H1 (cell line): Measurements from ENCODE around the gene GRK6. TPM values are rescaled to one million over a fixed set of nuclear protein-coding genes. Genes with fewer than 3 reads are reported as not detected.

ENCODE experiments used
- CHD7 ChIP-seq: fragments of 300-600 bp; sonication (generic); IDR thresholded peaks from 2 replicates; pipeline ENCODE4 v1.7.1; 2012; ENCODE audit warnings: low read length, moderate library complexity, mild to moderate bottlenecking, inconsistent platforms; ENCODE audit not compliant: insufficient replicate concordance
- HDAC2 ChIP-seq, 2 experiments: fragments of 300-600 bp in 1 of 2; sonication (generic) in 1 of 2; IDR thresholded peaks; 2 replicates each; pipeline ENCODE4 v1.6.1; 2011 to 2012; ENCODE audit warnings: low read depth in 2 of 2, low read length in 2 of 2, mild to moderate bottlenecking in 2 of 2, moderate library complexity in 2 of 2, borderline replicate concordance in 1 of 2, inconsistent platforms in 1 of 2
- KDM4A ChIP-seq: IDR thresholded peaks from one replicate; pipeline ENCODE4 v1.7.1; 2012; ENCODE audit warnings: low read depth, mild to moderate bottlenecking, moderate library complexity, low read length, inconsistent platforms; ENCODE audit not compliant: severe bottlenecking
- RXRA ChIP-seq: IDR thresholded peaks from 2 replicates; pipeline ENCODE4 v1.6.1; 2011; ENCODE audit warnings: low read depth, mild to moderate bottlenecking, low read length, moderate library complexity; ENCODE audit not compliant: insufficient read depth
- SIX5 ChIP-seq: IDR thresholded peaks from 2 replicates; pipeline ENCODE4 v1.6.1; 2011; ENCODE audit warnings: mild to moderate bottlenecking, low read depth, low read length
- SRF ChIP-seq: IDR thresholded peaks from 2 replicates; pipeline ENCODE4 v1.6.1; 2011; ENCODE audit warnings: mild to moderate bottlenecking, low read depth, low read length, moderate library complexity
- TAF1 ChIP-seq: IDR thresholded peaks from 2 replicates; pipeline ENCODE4 v1.6.1; 2011; ENCODE audit warnings: mild to moderate bottlenecking, low read depth, low read length
- polyA plus RNA-seq, 7 experiments: library from polyadenylated mRNA; depleted of rRNA in 3 of 7; stranded (reverse) in 5 of 7; unstranded in 2 of 7; fragments of >200 nt in 5 of 7; fragments of 200-250 nt in 2 of 7; gene quantifications; 1 replicate in 5 of 7; 2 replicates in 1 of 7; 4 replicates in 1 of 7; pipeline versions ENCODE4 v1.2.1 to v1.2.3, GENCODE V29; 2011 to 2013; ENCODE audit warnings: missing spikeins in 2 of 7, mixed read lengths in 2 of 7
- total RNA-seq: library from RNA; stranded (reverse); fragmentation: NEBNext Ultra II Directional; extraction: Animal tissue kit (Norgen Biotek cat#: 25700); gene quantifications from 2 replicates; pipeline ENCODE4 v1.2.1, GENCODE V29; 2021

GRK6 gene
- total and polyA plus RNA-seq, 2 of the 8 experiments (the other 6 are each of a cell fraction or from before 2014, with no cell fraction given), result 31.8 to 57.8 TPM

- TF ChIP-seq HDAC2 (IDR thresholded peaks at IDR 0.05; ENCODE audit: borderline replicate concordance in 1 of 2, low read depth in 2 of 2, low read length in 2 of 2) (0 out of 4 replicates have a peak, but pooled peaks of 1 of the 2 experiments have one; percentile 27), CHD7 (no peak), RXRA (no peak), KDM4A (peak; percentile 16), SRF (no peak), SIX5 (no peak), TAF1 (peak; percentile 47; the same call in 1 of the 2 replicates)
Measured at GRCh38 chr5:177447611-177448243, 21.3 kb downstream of the GRK6 start (continued).
